Vagina (tissue), 2 donors: ENCODE data around the gene KRT6A. TPM values are rescaled to one million over a fixed set of nuclear protein-coding genes. Genes with fewer than 3 reads are reported as not detected.
"Not testable (repeated sequence)": the region's sequence is repeated elsewhere in the genome, so short reads cannot be mapped to it uniquely, and the experiment has no call there.

Source experiments
- DNase-seq, 2 donors: peaks; one replicate each; pipeline ENCODE4 v3.0.0-alpha.2; 2017; ENCODE audit errors: extremely low spot score in 2 of 2
- H3K27ac ChIP-seq: fragments of 200-600 bp; sonication (generic); one replicate; pipeline ENCODE4 v1.5.1; 2019
- H3K27me3 ChIP-seq: fragments of 200-600 bp; sonication (generic); one replicate; pipeline ENCODE4 v1.5.1; 2019
- H3K36me3 ChIP-seq, 2 donors: fragments of 200-600 bp; sonication (generic); one replicate each; pipeline ENCODE4 v1.5.1; 2017 to 2019
- H3K4me1 ChIP-seq: fragments of 200-600 bp; sonication (generic); one replicate; pipeline ENCODE4 v1.5.1; 2019
- H3K4me3 ChIP-seq, 2 donors: fragments of 200-600 bp; sonication (generic); 1 replicate in 1 of 2; 2 replicates in 1 of 2; pipeline ENCODE4 v1.5.1; 2016 to 2019
- H3K9me3 ChIP-seq: fragments of 200-600 bp; sonication (generic); one replicate; pipeline ENCODE4 v1.5.1; 2019
- CTCF ChIP-seq, 3 experiments: fragments of 450-650 bp in 2 of 3; fragments of 200-600 bp in 1 of 3; sonication (generic) in 1 of 3; IDR thresholded peaks; one replicate each; pipeline ENCODE4 v1.5.1; 2017 to 2019; ENCODE audit warnings: antibody characterized with exemption in 3 of 3, mild to moderate bottlenecking in 2 of 3, moderate library complexity in 2 of 3
- POLR2A ChIP-seq, 2 donors: fragments of 450-650 bp; IDR thresholded peaks; one replicate each; pipeline ENCODE4 v1.6.1; 2017; ENCODE audit warnings: antibody characterized with exemption in 2 of 2, mild to moderate bottlenecking in 2 of 2, moderate library complexity in 2 of 2
- POLR2AphosphoS5 ChIP-seq, 2 donors: sonication (generic); formaldehyde crosslinking; IDR thresholded peaks; one replicate each; pipeline ENCODE4 v1.9.0; 2017; ENCODE audit warnings: antibody characterized with exemption in 2 of 2, mild to moderate bottlenecking in 2 of 2, low read depth in 1 of 2; ENCODE audit not compliant: insufficient read depth in 1 of 2
- intact Hi-C: fragments of 100-400 bp; cut with DNase I; formaldehyde crosslinking; loops from one replicate; pipeline ENCODE4 v1.15.1; 2023
- total RNA-seq: library from RNA; depleted of rRNA; stranded (reverse); fragments of >200 nt; gene quantifications from one replicate; pipeline ENCODE4 v1.2.3, GENCODE V29; 2016

Gene KRT6A
- total RNA-seq, 1 donor from 2014 or later: 7,258 TPM

GRCh38 chr12:52506858-52507715, 14.0 kb upstream of the KRT6A start:
- H3K36me3 ChIP-seq: no peaks in the 10 kb centered on the region
- TF ChIP-seq CTCF (IDR thresholded peaks at IDR 0.05): peak in 2 of 3 experiments; percentile 23 to 50
- no peak for TF ChIP-seq POLR2AphosphoS5 (IDR thresholded peaks at IDR 0.05; ENCODE audit: insufficient read depth in 1 of 2, low read depth in 1 of 2)
- no peak overlapping the region for H3K27ac ChIP-seq
- no peaks in the 10 kb centered on the region for H3K4me1 ChIP-seq
- intact Hi-C loops: no loop called here
- no peaks in the 10 kb centered on the region for H3K27me3 ChIP-seq
- no peak overlapping the region for H3K4me3 ChIP-seq
- H3K9me3 ChIP-seq: no peaks in the 10 kb centered on the region
- peak in 1 of 2 donors; percentile 70 for DNase-seq

- H3K27ac ChIP-seq: no peak overlapping the region
- H3K36me3 ChIP-seq: no peaks in the 10 kb centered on the region
- no peak overlapping the region for H3K4me3 ChIP-seq
- no peaks in the 10 kb centered on the region for H3K9me3 ChIP-seq
- intact Hi-C loops: no loop called here
- no peaks in the 10 kb centered on the region for H3K27me3 ChIP-seq
- no peak for DNase-seq
- H3K4me1 ChIP-seq: no peaks in the 10 kb centered on the region
- TF ChIP-seq POLR2AphosphoS5 (IDR thresholded peaks at IDR 0.05; ENCODE audit: insufficient read depth in 1 of 2, low read depth in 1 of 2): no peak
- TF ChIP-seq POLR2A (IDR thresholded peaks at IDR 0.05): no peak
- TF ChIP-seq CTCF (IDR thresholded peaks at IDR 0.05): no peak
Measured at GRCh38 chr12:52502877-52503276, 9.8 kb upstream of the KRT6A start.

- TF ChIP-seq POLR2A (IDR thresholded peaks at IDR 0.05) (no peak), CTCF (IDR thresholded peaks at IDR 0.05) (no peak), POLR2AphosphoS5 (IDR thresholded peaks at IDR 0.05; ENCODE audit: insufficient read depth in 1 of 2, low read depth in 1 of 2) (no peak)
- H3K27me3 ChIP-seq: no peaks in the 10 kb centered on the region
- intact Hi-C loops: no loop called here
- H3K4me3 ChIP-seq: no peak overlapping the region
- no peaks in the 10 kb centered on the region for H3K36me3 ChIP-seq
- no peaks in the 10 kb centered on the region for H3K9me3 ChIP-seq
- H3K27ac ChIP-seq: no peak overlapping the region
- no peak for DNase-seq
- no peaks in the 10 kb centered on the region for H3K4me1 ChIP-seq
Measured at GRCh38 chr12:52501490-52501889, 8.4 kb upstream of the KRT6A start.

- H3K27me3 ChIP-seq, DNase-seq, H3K9me3 ChIP-seq, H3K27ac ChIP-seq, intact Hi-C loops, H3K36me3 ChIP-seq, H3K4me3 ChIP-seq, H3K4me1 ChIP-seq: not testable (repeated sequence)
Measured at GRCh38 chr12:52500574-52500973, 7.5 kb upstream of the KRT6A start.

GRCh38 chr12:52499806-52500560, 6.9 kb upstream of the KRT6A start:
- TF ChIP-seq POLR2AphosphoS5 (IDR thresholded peaks at IDR 0.05; ENCODE audit: insufficient read depth in 1 of 2, low read depth in 1 of 2): no peak
- no peak for TF ChIP-seq POLR2A (IDR thresholded peaks at IDR 0.05)
- TF ChIP-seq CTCF (IDR thresholded peaks at IDR 0.05): no peak
- no peak for DNase-seq
- Histone ChIP-seq H3K27me3 (no peaks in the 10 kb centered on the region), H3K4me1 (peaks cover 10% of the 10 kb centered on the region), H3K9me3 (no peaks in the 10 kb centered on the region), H3K36me3 (no peaks in the 10 kb centered on the region), H3K4me3 (no peak overlapping the region), H3K27ac (no peak overlapping the region)
- intact Hi-C loops: no loop called here
